ENCODE data around the gene FBN3.

- TF ChIP-seq CTCF (IDR thresholded peaks at IDR 0.05; ENCODE audit: poor library complexity, severe bottlenecking): no peak
- no peak for TF ChIP-seq RAD21 (conservative IDR thresholded peaks at IDR 0.05)
- TF ChIP-seq EP300 (conservative IDR thresholded peaks at IDR 0.05; ENCODE audit: poor library complexity, severe bottlenecking): no peak
- TF ChIP-seq EZH2 (IDR thresholded peaks at IDR 0.05; ENCODE audit: borderline replicate concordance, insufficient read depth, low read length, poor library complexity, severe bottlenecking): no peak
- TF ChIP-seq SMC3 (conservative IDR thresholded peaks at IDR 0.05; ENCODE audit: poor library complexity): no peak
- no peak for TF ChIP-seq POLR2AphosphoS5 (IDR thresholded peaks at IDR 0.05)
These were observed 54.0 kb downstream of the FBN3 start for GRCh38 chr19:8095354-8095886.

All from neural cell (in vitro differentiated cells).